Mammary epithelial cell (primary cell): ENCODE data around the gene CAPZA3.

Experiments
- CTCF ChIP-seq, 2 donors: IDR thresholded peaks in 1 of 2; conservative IDR thresholded peaks in 1 of 2; 2 replicates each; pipeline ENCODE4 v1.5.1; 2011 to 2012; ENCODE audit warnings: inconsistent platforms in 2 of 2, low read length in 2 of 2, mild to moderate bottlenecking in 2 of 2, control low read depth in 1 of 2, low read depth in 1 of 2; ENCODE audit not compliant: insufficient read depth in 1 of 2; ENCODE audit errors: extremely low read depth in 1 of 2
- EZH2 ChIP-seq: IDR thresholded peaks from 2 replicates; pipeline ENCODE4 v1.6.1; 2012; ENCODE audit warnings: low read length, inconsistent platforms, borderline replicate concordance

- no peak for TF ChIP-seq CTCF (conservative IDR thresholded peaks at IDR 0.05 in 1 of 2, IDR thresholded peaks at IDR 0.05 in 1 of 2; ENCODE audit: extremely low read depth in 1 of 2, insufficient read depth in 1 of 2, low read depth in 1 of 2, low read length in 2 of 2)
- no peak for TF ChIP-seq EZH2
These were observed 11.6 kb downstream of the CAPZA3 start for GRCh38 chr12:18749386-18749957.
